ENCODE data around the gene DPP9.

GRCh38 chr19:4701557-4701956, 22.1 kb downstream of the DPP9 start:
- TF ChIP-seq CREB1 (IDR thresholded peaks at IDR 0.05) (no peak), RAD21 (IDR thresholded peaks at IDR 0.05 in 1 of 2, conservative IDR thresholded peaks at IDR 0.05 in 1 of 2; ENCODE audit: low read depth in 2 of 2, low read length in 2 of 2) (no peak), CEBPB (IDR thresholded peaks at IDR 0.05; ENCODE audit: low read depth, low read length) (no peak), YY1 (IDR thresholded peaks at IDR 0.05; ENCODE audit: low read depth, low read length) (no peak), CHD1 (IDR thresholded peaks at IDR 0.05; ENCODE audit: low read depth, low read length) (no peak), CTCF (IDR thresholded peaks at IDR 0.05; ENCODE audit: control extremely low read depth in 1 of 3, insufficient read depth in 1 of 3, low read depth in 1 of 3, low read length in 3 of 3) (no peak), ATF2 (IDR thresholded peaks at IDR 0.05; ENCODE audit: low read length) (no peak), BCL11A (IDR thresholded peaks at IDR 0.05; ENCODE audit: low read depth in 2 of 2, low read length in 2 of 2) (no peak), SAP30 (IDR thresholded peaks at IDR 0.05; ENCODE audit: insufficient read depth, insufficient replicate concordance, low read length) (no peak)
